GM12872 (cell line): ENCODE results near the gene MAP4K2.

ENCODE experiments used
- CTCF ChIP-seq: IDR thresholded peaks from 3 replicates; pipeline ENCODE4 v1.5.1; 2011; ENCODE audit warnings: low read depth, mild to moderate bottlenecking, low read length, moderate library complexity; ENCODE audit not compliant: insufficient read depth

Gene MAP4K2

DNA sequence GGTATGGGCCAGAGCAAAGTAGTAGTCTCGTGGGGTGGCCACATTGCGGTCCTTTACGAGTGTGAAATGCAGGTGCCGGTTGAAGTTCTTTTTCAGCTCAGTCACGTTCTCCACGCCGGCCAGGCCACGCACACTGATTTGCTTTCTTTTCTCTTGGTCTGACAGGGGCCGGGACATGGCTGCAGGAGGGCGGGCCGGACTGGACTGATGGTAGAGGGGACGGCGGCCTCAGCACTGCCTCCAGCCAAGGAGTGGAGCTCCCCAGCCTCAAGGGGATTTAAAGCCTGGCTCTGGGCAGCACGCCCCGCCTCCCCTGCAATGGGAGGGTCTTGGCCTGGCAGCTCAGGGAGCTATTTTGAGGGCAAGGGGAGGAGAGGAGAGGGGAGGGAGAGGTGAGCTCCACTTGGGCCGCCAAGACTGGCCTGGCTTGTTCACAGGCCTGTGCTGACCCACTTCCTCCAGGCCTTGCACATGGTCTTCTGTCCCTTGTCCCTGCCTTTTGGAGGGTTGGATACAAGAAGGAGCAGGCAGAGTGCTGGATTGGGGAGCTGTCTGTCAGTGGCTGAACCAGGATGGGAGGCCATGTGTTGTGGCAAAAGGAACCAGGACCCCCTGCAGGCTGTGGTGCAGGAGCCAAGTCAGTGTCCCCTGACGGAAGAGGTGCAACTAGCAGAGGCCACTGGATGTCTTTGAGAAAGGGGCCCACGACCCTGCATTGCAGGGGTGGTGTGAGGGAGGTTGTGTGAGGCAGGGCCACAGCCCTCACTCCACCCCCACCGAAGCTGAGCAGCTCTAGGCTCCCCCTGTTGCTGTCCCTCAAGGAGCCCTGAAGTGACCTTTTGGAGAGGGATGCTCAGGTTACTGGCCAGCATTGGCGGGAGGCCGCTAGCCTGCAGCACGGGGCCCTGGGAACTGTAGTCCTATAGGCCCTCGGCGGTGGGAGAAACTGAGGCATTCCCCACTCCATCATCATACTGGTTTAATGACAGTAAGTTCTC, 43.0 kb downstream of the MAP4K2 start, which contains the start of gene PYGM:
PYGM (minus strand) TSS at position 253 of the 998 bp plus-strand sequence; CDS start at position 177, 76 bp downstream.
- TF ChIP-seq CTCF = no peak

- TF ChIP-seq CTCF = no peak
Measured at GRCh38 chr11:64759131-64759721, 43.8 kb downstream of the MAP4K2 start.

DNA sequence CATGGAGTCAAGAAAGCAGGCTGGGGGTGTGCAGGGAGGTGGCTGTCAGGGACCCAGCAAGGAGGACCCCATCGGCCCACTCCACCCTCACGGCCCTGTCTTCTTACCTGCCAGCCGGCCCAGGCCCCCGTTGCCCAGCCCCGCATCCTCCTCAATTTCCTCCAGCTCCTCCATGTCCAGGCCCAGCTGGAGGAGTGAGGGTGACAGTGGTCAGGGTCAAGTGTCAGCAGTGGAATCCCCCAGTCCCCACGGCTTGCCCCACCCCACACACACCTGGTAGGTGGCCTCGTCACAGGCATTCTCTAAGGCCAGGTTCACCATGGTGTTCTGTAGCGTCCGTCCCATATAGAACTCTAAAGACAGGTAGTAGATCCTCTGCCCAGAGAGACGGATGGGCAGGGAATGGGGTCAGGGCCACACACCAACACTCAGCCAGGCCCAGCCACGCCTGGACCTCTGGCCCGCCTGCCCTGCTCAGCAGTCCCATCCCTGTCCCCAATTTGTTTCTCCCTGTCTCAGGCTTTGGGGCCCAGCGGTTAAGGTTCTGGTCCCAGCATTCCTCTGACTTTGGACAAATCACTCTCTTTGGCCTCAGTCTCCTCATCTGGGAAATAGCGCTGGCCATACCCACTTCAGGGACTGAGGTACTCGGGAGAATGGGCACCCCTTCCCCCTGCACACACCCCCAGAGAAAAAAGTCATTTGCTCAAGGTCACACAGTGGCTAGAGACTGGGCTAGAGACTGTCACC, 44.5 kb downstream of the MAP4K2 start:
- no peak for TF ChIP-seq CTCF

DNA sequence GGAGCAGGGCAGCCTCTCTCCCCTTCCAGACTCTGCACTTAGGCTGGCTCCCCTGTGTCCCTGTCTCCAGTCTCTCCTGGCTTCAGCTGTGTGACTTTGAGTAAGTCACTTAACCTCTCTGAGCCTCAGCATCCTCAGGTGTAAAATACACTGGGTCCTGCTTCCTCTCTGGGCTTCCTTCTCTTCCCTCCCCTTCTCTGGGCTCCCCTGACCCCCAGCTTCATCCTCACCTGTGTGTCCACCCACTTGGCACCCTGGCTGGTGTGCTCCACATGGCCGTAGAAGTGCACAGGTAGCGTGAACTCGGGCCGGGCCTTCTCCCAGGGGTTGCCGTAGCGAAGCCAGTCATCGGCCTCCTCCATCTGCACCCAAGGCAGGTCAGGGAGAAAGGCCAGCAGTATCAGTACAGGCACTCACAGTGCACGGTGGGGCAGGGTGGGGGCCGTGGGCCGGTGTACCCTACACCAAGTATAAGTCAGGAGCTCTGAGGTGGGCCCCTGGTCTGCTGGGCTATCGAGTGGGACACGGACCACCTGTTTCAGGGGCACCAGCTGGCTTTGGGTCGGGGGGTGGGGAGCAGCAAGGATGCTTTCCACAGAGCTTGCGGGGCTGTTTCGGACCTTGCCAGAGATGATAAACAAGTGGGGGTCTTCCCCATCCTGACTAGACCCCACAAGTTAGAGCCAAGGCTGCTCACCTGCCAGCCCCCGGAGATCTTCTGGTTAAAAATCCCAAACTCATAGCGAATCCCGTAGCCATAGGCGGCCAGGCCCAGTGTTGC, 45.3 kb downstream of the MAP4K2 start:
- no peak for TF ChIP-seq CTCF

DNA sequence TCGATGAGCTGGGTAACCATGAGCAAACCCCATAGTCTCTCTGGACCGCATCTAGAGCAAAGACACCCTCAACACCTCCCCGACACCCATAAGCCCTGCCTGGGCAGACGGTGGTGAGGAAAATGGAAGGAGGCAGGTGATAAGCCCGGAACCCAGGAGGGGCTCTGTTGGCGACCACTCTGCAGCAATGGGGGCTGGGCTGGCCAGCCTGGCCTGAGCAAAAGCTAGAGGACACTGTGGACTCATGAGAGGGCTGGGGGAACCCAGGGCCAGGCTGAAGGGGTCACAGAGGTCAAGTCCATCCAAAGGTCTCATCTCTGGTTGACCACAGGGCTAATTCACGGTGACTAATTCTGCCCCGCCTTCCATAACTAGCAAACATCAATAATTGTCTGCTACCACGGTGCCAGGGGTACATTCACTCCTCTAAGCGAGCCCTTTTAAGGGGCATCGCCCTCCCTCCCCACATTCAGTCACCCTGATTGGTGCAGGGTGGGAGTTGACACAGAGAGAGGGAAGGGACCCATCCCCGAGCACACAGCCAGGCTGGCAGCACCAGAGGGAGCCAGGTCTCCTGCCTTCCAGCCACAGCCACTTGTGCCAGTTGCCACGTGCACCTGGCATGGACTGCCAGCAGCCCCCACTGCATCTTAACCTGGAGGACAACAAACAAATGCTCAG, 47.2 kb downstream of the MAP4K2 start:
- no peak for TF ChIP-seq CTCF

DNA sequence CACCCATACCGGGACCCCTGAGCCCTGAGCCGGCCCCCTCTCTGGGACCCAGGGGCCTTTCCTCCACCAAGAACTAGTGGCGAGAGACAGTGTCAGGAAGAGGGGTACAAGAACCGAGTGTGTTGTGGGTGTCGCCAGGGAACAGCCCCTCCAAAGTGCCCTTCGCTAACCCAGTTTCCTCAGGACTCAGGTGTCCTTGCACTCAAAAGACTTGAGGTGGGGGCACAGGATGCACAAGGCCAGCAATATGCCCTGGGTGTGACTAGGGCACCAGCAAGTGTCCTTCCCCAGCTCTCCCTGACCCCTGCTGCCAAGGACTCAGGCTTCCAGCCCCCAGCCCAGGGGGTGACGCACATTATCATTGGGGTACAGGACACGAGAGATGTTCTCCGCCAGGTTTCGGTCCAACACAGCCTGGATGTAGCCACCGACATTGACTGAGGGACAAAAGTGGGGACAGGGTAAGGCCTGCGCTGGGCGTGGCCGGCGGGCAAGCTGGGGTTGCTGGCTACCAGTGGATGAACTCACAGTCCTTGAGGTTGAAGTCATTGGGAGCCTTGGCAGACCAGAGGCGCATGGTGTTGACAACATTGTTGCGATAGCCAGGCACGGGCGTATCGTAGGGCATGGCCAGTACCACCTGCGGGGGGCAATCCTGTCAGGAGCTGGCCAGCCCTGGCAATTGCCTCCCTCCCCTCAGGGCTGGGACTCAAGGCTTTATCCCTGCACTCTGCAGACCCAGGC, 47.9 kb downstream of the MAP4K2 start:
- no peak for TF ChIP-seq CTCF
